ENCODE results near the gene GTF2IRD1. TPM values are rescaled to one million over a fixed set of nuclear protein-coding genes. Genes with fewer than 3 reads are reported as not detected.
"Not testable (repeated sequence)": the region's sequence is repeated elsewhere in the genome, so short reads cannot be mapped to it uniquely, and the experiment has no call there.

GTF2IRD1 gene
- total RNA-seq, 1 donor from 2014 or later = 80.8 TPM

GRCh38 chr7:74522281-74522905 is 68.7 kb downstream of the GTF2IRD1 start:
- Mint-ChIP-seq H3K27me3 (ENCODE audit: low read depth) (no peaks in the 10 kb centered on the region), H3K9me3 (peaks cover 6% of the 10 kb centered on the region), H3K4me1 (no peaks in the 10 kb centered on the region), H3K36me3 (peaks cover 60% of the 10 kb centered on the region), H3K4me3 (no peak overlapping the region), H3K27ac (no peak overlapping the region)
- no peak for DNase-seq (ENCODE audit: low spot score in 2 of 2, unreplicated experiment in 2 of 2)
- no peak for TF ChIP-seq CTCF (IDR thresholded peaks at IDR 0.05; ENCODE audit: unreplicated experiment)

GRCh38 chr7:74523015-74523414 is 69.3 kb downstream of the GTF2IRD1 start:
- Mint-ChIP-seq H3K36me3 (peaks cover 60% of the 10 kb centered on the region), H3K27ac (no peak overlapping the region), H3K4me1 (no peaks in the 10 kb centered on the region), H3K4me3 (no peak overlapping the region), H3K9me3 (peaks cover 6% of the 10 kb centered on the region), H3K27me3 (ENCODE audit: low read depth) (no peaks in the 10 kb centered on the region)
- DNase-seq (ENCODE audit: low spot score in 2 of 2, unreplicated experiment in 2 of 2) = no peak
- TF ChIP-seq CTCF (IDR thresholded peaks at IDR 0.05; ENCODE audit: unreplicated experiment) = no peak

- H3K4me3 Mint-ChIP-seq = no peak overlapping the region
- DNase-seq (ENCODE audit: low spot score in 2 of 2, unreplicated experiment in 2 of 2) = no peak
- peaks cover 6% of the 10 kb centered on the region for H3K9me3 Mint-ChIP-seq
- H3K36me3 Mint-ChIP-seq = peaks cover 52% of the 10 kb centered on the region
- no peak overlapping the region for H3K27ac Mint-ChIP-seq
- no peaks in the 10 kb centered on the region for H3K4me1 Mint-ChIP-seq
- no peak for TF ChIP-seq CTCF (IDR thresholded peaks at IDR 0.05; ENCODE audit: unreplicated experiment)
- H3K27me3 Mint-ChIP-seq (ENCODE audit: low read depth) = no peaks in the 10 kb centered on the region
Observed at GRCh38 chr7:74525140-74525539, 71.4 kb downstream of the GTF2IRD1 start.

GRCh38 chr7:74525881-74526280 is 72.2 kb downstream of the GTF2IRD1 start:
- TF ChIP-seq CTCF (IDR thresholded peaks at IDR 0.05; ENCODE audit: unreplicated experiment) = no peak
- Mint-ChIP-seq H3K4me1 (no peaks in the 10 kb centered on the region), H3K9me3 (peaks cover 5% of the 10 kb centered on the region), H3K4me3 (no peak overlapping the region), H3K27ac (no peak overlapping the region), H3K36me3 (peaks cover 50% of the 10 kb centered on the region), H3K27me3 (ENCODE audit: low read depth) (no peaks in the 10 kb centered on the region)
- no peak for DNase-seq (ENCODE audit: low spot score in 2 of 2, unreplicated experiment in 2 of 2)

GRCh38 chr7:74526780-74527179 is 73.1 kb downstream of the GTF2IRD1 start:
- TF ChIP-seq CTCF (IDR thresholded peaks at IDR 0.05; ENCODE audit: unreplicated experiment) = no peak
- Mint-ChIP-seq H3K4me1 (no peaks in the 10 kb centered on the region), H3K36me3 (peaks cover 41% of the 10 kb centered on the region), H3K4me3 (no peak overlapping the region), H3K27me3 (ENCODE audit: low read depth) (no peaks in the 10 kb centered on the region), H3K9me3 (no peaks in the 10 kb centered on the region), H3K27ac (no peak overlapping the region)
- DNase-seq (ENCODE audit: low spot score in 2 of 2, unreplicated experiment in 2 of 2) = no peak

GRCh38 chr7:74527842-74528241 is 74.1 kb downstream of the GTF2IRD1 start:
- H3K9me3 Mint-ChIP-seq = no peaks in the 10 kb centered on the region
- no peaks in the 10 kb centered on the region for H3K4me1 Mint-ChIP-seq
- H3K27me3 Mint-ChIP-seq (ENCODE audit: low read depth) = no peaks in the 10 kb centered on the region
- H3K4me3 Mint-ChIP-seq = no peak overlapping the region
- TF ChIP-seq CTCF (IDR thresholded peaks at IDR 0.05; ENCODE audit: unreplicated experiment) = no peak
- H3K36me3 Mint-ChIP-seq = peaks cover 35% of the 10 kb centered on the region
- no peak for DNase-seq (ENCODE audit: low spot score in 2 of 2, unreplicated experiment in 2 of 2)
- H3K27ac Mint-ChIP-seq = no peak overlapping the region

- H3K9me3 Mint-ChIP-seq; H3K27ac Mint-ChIP-seq; H3K4me1 Mint-ChIP-seq; H3K4me3 Mint-ChIP-seq; H3K27me3 Mint-ChIP-seq (ENCODE audit: low read depth); DNase-seq (ENCODE audit: low spot score in 2 of 2, unreplicated experiment in 2 of 2): not testable (repeated sequence)
- H3K36me3 Mint-ChIP-seq = peaks cover 37% of the 10 kb centered on the region
Observed at GRCh38 chr7:74528773-74529172, 75.1 kb downstream of the GTF2IRD1 start.

All from mesothelial cell of epicardium (in vitro differentiated cells).